ENCODE results near the gene DAG1. TPM values are rescaled to one million over a fixed set of nuclear protein-coding genes. Genes with fewer than 3 reads are reported as not detected.

DAG1 gene
- total and polyA plus RNA-seq, 10 of the 15 experiments (the other 5 are each of a cell fraction or from before 2014, with no cell fraction given): 0.33 to 16.3 (median 9.2) TPM

- no peaks in the 10 kb centered on the region for H4K20me1 ChIP-seq (ENCODE audit: control insufficient read depth, insufficient read depth)
- no peaks in the 10 kb centered on the region for H3K79me2 ChIP-seq (ENCODE audit: control insufficient read depth, insufficient read depth, low read length)
- in situ Hi-C loops (cut with MboI): no loop called here
- H3K4me3 ChIP-seq: no peak overlapping the region
- ATAC-seq (peak; percentile 20; the same call in 2 of the 3 replicates), DNase-seq (ENCODE audit: low read depth, low spot score) (no peak), FAIRE-seq (no peak)
- ChIA-PET POLR2A (no interaction called here), CTCF (interaction anchor here (1.7 kb wide), 1 partner anchor 20 kb away, joined by 3 read pairs; no protein-coding TSS in a partner anchor), SMC1A (ENCODE audit: uncharacterized antibody, unreplicated experiment) (interaction anchor here (1.8 kb wide), 1 partner anchor 8 kb away, joined by 4 read pairs; no protein-coding TSS in a partner anchor), RAD21 (ENCODE audit: unreplicated experiment) (interaction anchor here (1.0 to 1.3 kb wide), 2 partner anchors 21 to 65 kb away, joined by 3 read pairs; no protein-coding TSS in a partner anchor)
- H3K27ac ChIP-seq (ENCODE audit: control insufficient read depth, insufficient read depth): no peak overlapping the region
- peaks cover 13% of the 10 kb centered on the region; the same call in 1 of the 2 replicates for H3K4me1 ChIP-seq (ENCODE audit: control insufficient read depth, insufficient read depth, low read length)
- no peak overlapping the region for H2AFZ ChIP-seq (ENCODE audit: control insufficient read depth, low read depth, low read length)
- intact Hi-C loops (cut with micrococcal nuclease; ENCODE audit: unreplicated experiment): no loop called here
- no peaks in the 10 kb centered on the region for H3K9me3 ChIP-seq (replicated peaks; ENCODE audit: control insufficient read depth, insufficient read depth, low read length)
- 71% methylated on average over 2 of the region's 2 CpGs for WGBS (ENCODE audit: insufficient coverage, insufficient replicate concordance, low lambda C conversion rate, missing lambda C conversion rate)
- no peaks in the 10 kb centered on the region for H3K27me3 ChIP-seq (replicated peaks in 1 of 2; ENCODE audit: control insufficient read depth in 2 of 2, insufficient read depth in 2 of 2, low read length in 1 of 2)
- H3K36me3 ChIP-seq (ENCODE audit: control insufficient read depth in 2 of 2, insufficient read depth in 2 of 2, low read length in 1 of 2): peaks cover 5 to 16% of the 10 kb centered on the region in 2 experiments; a peak in 3 of 4 replicates
- no TSS peak for BruUV-seq (replicated peaks)
- H3K9ac ChIP-seq (ENCODE audit: control insufficient read depth, insufficient read depth, low read length): no peak overlapping the region
- no peak overlapping the region for H3K4me2 ChIP-seq (ENCODE audit: control insufficient read depth, insufficient read depth)
- TF ChIP-seq CBX5 (IDR thresholded peaks at IDR 0.05; ENCODE audit: low read depth): no peak
- no peak for TF ChIP-seq EZH2 (IDR thresholded peaks at IDR 0.05; ENCODE audit: borderline replicate concordance, control insufficient read depth, low read depth, low read length)
- no peak for TF ChIP-seq SREBF2 (IDR thresholded peaks at IDR 0.05; ENCODE audit: low read length)
- TF ChIP-seq CUX1 (IDR thresholded peaks at IDR 0.05; ENCODE audit: insufficient replicate concordance, low read depth, low read length): no peak
- no peak for TF ChIP-seq HDAC2 (IDR thresholded peaks at IDR 0.05)
- no peak for TF ChIP-seq IRF4 (IDR thresholded peaks at IDR 0.05; ENCODE audit: low read depth, low read length)
- no peak for TF ChIP-seq CEBPB (IDR thresholded peaks at IDR 0.05; ENCODE audit: borderline replicate concordance in 1 of 2, low read depth in 2 of 2, low read length in 2 of 2)
- no peak for TF ChIP-seq SMAD1 (IDR thresholded peaks at IDR 0.05; ENCODE audit: low read depth, partially characterized antibody)
- TF ChIP-seq TBL1XR1 (IDR thresholded peaks at IDR 0.05; ENCODE audit: low read depth, low read length): no peak
- TF ChIP-seq SMC3 (IDR thresholded peaks at IDR 0.05; ENCODE audit: borderline replicate concordance, low read length): no peak
- TF ChIP-seq MEF2B (IDR thresholded peaks at IDR 0.05; ENCODE audit: partially characterized antibody, poor library complexity, severe bottlenecking): no peak
- TF ChIP-seq BCL11A (IDR thresholded peaks at IDR 0.05; ENCODE audit: low read depth, low read length): no peak
- TF ChIP-seq RELB (IDR thresholded peaks at IDR 0.05; ENCODE audit: low read depth): no peak
- TF ChIP-seq PKNOX1 (IDR thresholded peaks at IDR 0.05): no peak
- no peak for TF ChIP-seq ELK1 (IDR thresholded peaks at IDR 0.05; ENCODE audit: low read depth, low read length)
Observed at GRCh38 chr3:49519916-49520385, 49.9 kb downstream of the DAG1 start.

Measured in GM12878 (cell line).